COLO668 (cell line): ENCODE data around the gene BUD13.
A peak's percentile ranks its signal among the peaks of the same experiment; 100 is the strongest.
"Not testable (repeated sequence)": the region's sequence is repeated elsewhere in the genome, so short reads cannot be mapped to it uniquely, and the experiment has no call there.

Source experiments
- DNase-seq: peaks from one replicate; lab custom pipeline; 2025; ENCODE audit not compliant: unreplicated experiment; lab: John Stamatoyannopoulos, UW

The BUD13 gene

GRCh38 chr11:116772443-116773202 is at the start of gene BUD13:
TSS of gene BUD13 (minus strand) at chr11:116772987. CDS start at chr11:116772964, 23 bp downstream.
- peak; percentile 95 for DNase-seq

DNA sequence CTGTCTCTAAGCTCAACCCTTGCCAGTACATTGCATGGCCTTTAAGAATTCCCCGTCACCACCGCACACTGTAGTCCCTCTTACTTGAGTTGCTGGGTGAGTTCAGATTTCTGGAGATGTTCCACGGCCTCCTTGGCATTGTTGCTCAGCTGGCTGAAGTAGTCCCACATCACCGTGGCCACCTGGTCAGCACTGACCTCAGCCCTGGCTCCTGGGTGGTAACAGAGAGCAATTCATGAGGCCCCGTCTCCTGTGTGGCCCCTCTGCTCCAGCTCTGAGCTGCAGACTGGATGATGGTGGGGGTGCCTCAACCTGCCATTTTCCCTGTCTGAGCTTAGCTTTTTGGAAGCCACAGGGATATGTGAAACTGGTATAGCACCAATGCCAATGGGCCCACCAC is 49.8 kb upstream of the BUD13 start:
- DNase-seq: no peak

DNA sequence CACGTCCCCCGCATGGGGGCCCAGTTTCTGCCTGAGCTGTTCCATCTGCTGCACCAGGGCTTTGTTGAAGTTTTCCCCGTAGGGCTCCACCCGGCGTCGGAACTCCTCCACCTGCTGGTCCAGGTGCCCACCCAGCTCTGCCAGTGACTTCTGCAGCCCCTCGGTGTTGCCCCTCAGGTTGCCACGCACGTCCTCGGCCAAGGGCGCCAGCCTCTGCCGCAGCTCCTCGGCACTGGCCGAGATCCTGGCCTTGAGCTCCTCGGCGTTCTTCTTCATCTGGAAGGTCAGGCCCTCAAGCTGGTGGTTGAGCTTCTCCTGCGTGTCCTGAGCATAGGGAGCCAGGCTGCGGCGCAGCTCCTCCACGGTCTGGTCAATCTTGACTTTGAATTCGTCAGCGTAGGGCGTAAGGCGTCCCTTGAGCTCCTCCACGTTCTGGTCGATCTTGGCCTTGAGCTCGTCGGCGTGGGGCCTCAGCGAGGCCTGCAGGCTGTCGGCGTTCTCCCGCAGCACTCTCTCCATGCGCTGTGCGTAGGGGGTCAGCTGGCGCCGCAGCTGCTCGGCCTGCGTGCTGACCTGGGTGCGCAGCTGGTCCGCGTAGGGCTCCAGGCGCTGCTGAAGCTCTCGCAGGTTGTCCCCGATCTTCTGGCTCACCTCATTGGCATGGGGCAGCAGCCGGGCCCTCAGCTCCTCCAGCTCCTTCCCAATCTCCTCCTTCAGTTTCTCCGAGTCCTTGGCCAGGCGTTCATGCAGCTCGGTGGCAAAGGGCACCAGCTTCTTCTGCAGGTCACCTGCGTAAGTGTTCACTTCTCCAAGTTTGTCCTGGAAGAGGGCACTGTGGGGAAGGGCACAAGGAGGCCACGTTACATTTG is 48.5 kb upstream of the BUD13 start:
- no peak for DNase-seq

DNA sequence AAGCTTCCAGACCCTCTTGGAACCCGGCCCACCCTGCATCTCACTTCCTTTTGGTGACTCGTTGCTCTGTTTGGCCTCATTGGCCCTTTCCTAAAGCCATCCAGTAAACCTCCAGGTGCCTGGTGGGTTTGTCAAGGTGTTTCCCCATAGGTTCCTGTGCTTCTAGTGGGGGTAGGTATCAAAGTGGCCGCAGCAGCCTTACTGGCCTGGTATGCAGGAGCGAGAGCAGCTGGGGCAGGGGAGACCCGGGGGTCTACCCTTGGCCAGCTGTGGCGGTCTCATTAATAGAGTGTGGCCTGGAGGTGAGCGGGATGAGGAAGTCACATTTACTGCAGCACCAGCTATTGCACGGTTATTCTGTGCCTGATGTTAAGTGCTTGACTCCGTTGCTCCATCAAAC is 46.3 kb upstream of the BUD13 start:
- no peak for DNase-seq

GRCh38 chr11:116814502-116814901 is 41.7 kb upstream of the BUD13 start:
- DNase-seq: no peak

- no peak for DNase-seq
Measured at GRCh38 chr11:116813781-116814471, 41.1 kb upstream of the BUD13 start.

DNA sequence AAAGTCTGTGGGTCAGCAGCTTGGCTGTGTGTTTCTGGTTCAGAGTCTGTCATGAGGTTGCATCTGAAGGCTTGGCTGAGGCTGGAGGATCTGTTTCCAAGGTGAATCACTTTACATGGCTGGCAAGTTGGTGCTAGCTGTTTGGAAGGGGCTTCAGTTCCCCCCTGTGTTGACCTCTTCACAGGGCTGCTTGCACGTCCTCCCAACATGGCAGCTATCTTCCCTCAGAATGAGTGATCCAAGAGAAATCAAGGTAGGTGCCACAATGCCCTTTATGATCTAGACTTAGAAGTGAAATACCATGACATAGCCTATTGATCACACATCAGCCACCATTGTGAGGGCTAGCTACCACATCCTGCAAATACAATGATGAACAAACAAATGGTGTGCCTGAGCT is 40.4 kb upstream of the BUD13 start:
- DNase-seq: no peak

DNA sequence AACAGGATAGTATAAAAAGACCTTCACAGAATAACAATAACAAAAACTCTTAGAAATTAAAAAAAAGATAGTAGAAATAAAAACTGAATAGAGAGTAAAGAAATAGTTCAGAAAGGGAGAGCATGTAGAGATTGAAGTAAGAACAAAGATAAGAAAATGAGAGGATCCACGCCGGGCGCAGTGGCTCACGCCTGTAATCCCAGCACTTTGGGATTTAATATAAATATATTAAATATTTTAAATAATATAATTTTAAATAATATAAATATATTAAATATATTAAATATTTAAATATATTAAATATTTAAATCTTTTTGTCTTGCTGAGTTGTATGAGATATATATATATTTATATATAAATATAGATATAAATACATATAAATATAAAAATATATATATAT is 39.3 kb upstream of the BUD13 start:
- no peak for DNase-seq

- no peak for DNase-seq
Measured at GRCh38 chr11:116811194-116811593, 38.4 kb upstream of the BUD13 start.

GRCh38 chr11:116808262-116809175 is 35.7 kb upstream of the BUD13 start:
- no peak for DNase-seq

GRCh38 chr11:116807601-116808261 is 34.9 kb upstream of the BUD13 start:
- DNase-seq: no peak

DNA sequence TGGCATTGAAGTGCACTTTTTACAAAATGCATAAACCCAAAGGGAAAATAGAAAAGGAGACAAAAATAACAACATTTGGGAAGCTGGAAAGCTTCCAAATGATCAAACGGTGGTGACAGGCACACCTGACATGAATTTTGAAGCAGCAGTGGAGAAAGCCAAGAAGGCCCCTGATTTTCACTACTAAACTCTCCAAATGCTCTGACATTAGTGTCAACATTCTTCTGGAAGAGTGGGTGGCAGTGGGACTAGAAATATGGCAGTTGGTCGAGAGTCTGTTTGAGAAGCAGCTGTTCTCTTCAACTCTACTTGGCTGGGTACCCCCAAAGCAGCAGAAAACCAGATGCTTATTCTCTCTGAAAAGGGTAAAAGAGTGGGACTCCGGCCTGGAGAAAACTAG is 31.2 kb upstream of the BUD13 start:
- no peak for DNase-seq

GRCh38 chr11:116801662-116802061 is 28.9 kb upstream of the BUD13 start:
- not testable (repeated sequence) for DNase-seq

GRCh38 chr11:116800610-116801009 is 27.8 kb upstream of the BUD13 start:
- DNase-seq: no peak

- DNase-seq: no peak
Measured at GRCh38 chr11:116798368-116798767, 25.6 kb upstream of the BUD13 start.

DNA sequence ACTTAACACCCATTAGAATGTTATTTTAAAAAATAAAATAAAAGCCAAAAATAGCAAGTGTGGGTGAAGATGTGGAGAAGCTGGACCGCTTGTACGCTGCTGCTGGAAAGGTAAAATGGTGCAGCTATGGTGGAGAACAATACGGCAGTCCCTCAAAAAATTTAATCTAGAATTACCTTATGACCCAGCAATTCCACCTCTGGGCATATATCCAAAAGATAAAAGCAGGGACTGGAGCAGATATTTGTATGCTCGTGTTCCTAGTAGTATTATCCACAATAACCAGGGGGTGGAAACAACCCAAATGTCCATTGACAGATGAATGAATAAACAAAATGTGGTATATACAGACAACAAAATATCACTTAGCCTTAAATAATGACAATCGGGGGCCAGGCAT is 25.0 kb upstream of the BUD13 start:
- no peak for DNase-seq

- DNase-seq: no peak
Measured at GRCh38 chr11:116796548-116796947, 23.8 kb upstream of the BUD13 start.

- DNase-seq: no peak
Measured at GRCh38 chr11:116794851-116795250, 22.1 kb upstream of the BUD13 start.

- no peak for DNase-seq
Measured at GRCh38 chr11:116793772-116794097, 20.9 kb upstream of the BUD13 start.
